ENCODE data around the gene KIRREL2. TPM values are rescaled to one million over a fixed set of nuclear protein-coding genes. Genes with fewer than 3 reads are reported as not detected.
"Not testable (repeated sequence)": the region's sequence is repeated elsewhere in the genome, so short reads cannot be mapped to it uniquely, and the experiment has no call there.

Gene KIRREL2
- total RNA-seq, 4 donors from 2014 or later = 1.7 TPM; not detected in 3

GRCh38 chr19:35885904-35886303 is 29.2 kb downstream of the KIRREL2 start:
- H3K4me3 ChIP-seq = no peak overlapping the region
- H3K9me3 ChIP-seq = no peaks in the 10 kb centered on the region
- no peak for TF ChIP-seq CTCF (IDR thresholded peaks at IDR 0.05)
- no peak for TF ChIP-seq POLR2A (IDR thresholded peaks at IDR 0.05)
- no peaks in the 10 kb centered on the region for H3K27me3 ChIP-seq
- H3K4me1 ChIP-seq = no peaks in the 10 kb centered on the region
- DNase-seq = no peak
- H3K36me3 ChIP-seq = peaks cover 0 to 37% (median 0%) of the 10 kb centered on the region in 3 donors
- no peak overlapping the region for H3K27ac ChIP-seq

GRCh38 chr19:35887197-35887596 is 30.5 kb downstream of the KIRREL2 start:
- Histone ChIP-seq H3K27me3 (no peaks in the 10 kb centered on the region), H3K27ac (no peak overlapping the region), H3K4me3 (no peak overlapping the region), H3K4me1 (no peaks in the 10 kb centered on the region), H3K36me3 (peaks cover 0 to 50% (median 0%) of the 10 kb centered on the region in 3 donors), H3K9me3 (no peaks in the 10 kb centered on the region)
- no peak for TF ChIP-seq POLR2A (IDR thresholded peaks at IDR 0.05)
- DNase-seq = no peak

- no peaks in the 10 kb centered on the region for H3K27me3 ChIP-seq
- TF ChIP-seq POLR2A (IDR thresholded peaks at IDR 0.05) (no peak), CTCF (IDR thresholded peaks at IDR 0.05) (no peak)
- no peak overlapping the region for H3K4me3 ChIP-seq
- H3K27ac ChIP-seq = no peak overlapping the region
- no peaks in the 10 kb centered on the region for H3K4me1 ChIP-seq
- peaks cover 0 to 62% (median 0%) of the 10 kb centered on the region in 3 donors for H3K36me3 ChIP-seq
- no peak for DNase-seq
- no peaks in the 10 kb centered on the region for H3K9me3 ChIP-seq
These were observed 31.7 kb downstream of the KIRREL2 start for GRCh38 chr19:35888398-35888797.

- peaks cover 0 to 72% (median 0%) of the 10 kb centered on the region in 3 donors for H3K36me3 ChIP-seq
- no peak for TF ChIP-seq POLR2A (IDR thresholded peaks at IDR 0.05)
- TF ChIP-seq CTCF (IDR thresholded peaks at IDR 0.05) = no peak
- H3K4me1 ChIP-seq = no peaks in the 10 kb centered on the region
- H3K4me3 ChIP-seq = no peak overlapping the region
- no peaks in the 10 kb centered on the region for H3K9me3 ChIP-seq
- DNase-seq = no peak
- no peak overlapping the region for H3K27ac ChIP-seq
- no peaks in the 10 kb centered on the region for H3K27me3 ChIP-seq
These were observed 32.8 kb downstream of the KIRREL2 start for GRCh38 chr19:35889370-35890112.

GRCh38 chr19:35890113-35890650 is 33.5 kb downstream of the KIRREL2 start:
- no peak overlapping the region for H3K27ac ChIP-seq
- H3K27me3 ChIP-seq = no peaks in the 10 kb centered on the region
- no peaks in the 10 kb centered on the region for H3K9me3 ChIP-seq
- H3K4me1 ChIP-seq = no peaks in the 10 kb centered on the region
- TF ChIP-seq CTCF (IDR thresholded peaks at IDR 0.05) (no peak), POLR2A (IDR thresholded peaks at IDR 0.05) (no peak)
- no peak overlapping the region for H3K4me3 ChIP-seq
- peaks cover 0 to 79% (median 0%) of the 10 kb centered on the region in 3 donors for H3K36me3 ChIP-seq
- DNase-seq = no peak

GRCh38 chr19:35891819-35892218 is 35.1 kb downstream of the KIRREL2 start:
- H3K4me1 ChIP-seq, H3K4me3 ChIP-seq, DNase-seq, H3K27me3 ChIP-seq, H3K9me3 ChIP-seq, H3K27ac ChIP-seq: not testable (repeated sequence)
- peaks cover 0 to 95% (median 0%) of the 10 kb centered on the region in 3 donors for H3K36me3 ChIP-seq

All from Peyer's patch (tissue), 4 donors.